Right atrium auricular region (tissue), 2 donors: ENCODE measurements around the gene DNAH8. TPM values are rescaled to one million over a fixed set of nuclear protein-coding genes. Genes with fewer than 3 reads are reported as not detected.
"Not testable (repeated sequence)": the region's sequence is repeated elsewhere in the genome, so short reads cannot be mapped to it uniquely, and the experiment has no call there.

Source experiments
- DNase-seq: peaks from one replicate; pipeline ENCODE4 v3.0.0-alpha.2; 2019; ENCODE audit warnings: low spot score
- H3K27ac ChIP-seq, 2 donors: fragments of 200-600 bp; sonication (generic); 1 replicate in 1 of 2; 2 replicates in 1 of 2; pipeline ENCODE4 v1.5.1; 2016 to 2019
- H3K27me3 ChIP-seq, 2 donors: fragments of 200-600 bp; sonication (generic); one replicate each; pipeline versions ENCODE4 v1.5.1 to v1.6.0; 2017 to 2019
- H3K36me3 ChIP-seq: fragments of 200-600 bp; sonication (generic); one replicate; pipeline ENCODE4 v1.5.1; 2016
- H3K4me1 ChIP-seq, 2 donors: fragments of 200-600 bp; sonication (generic); one replicate each; pipeline versions ENCODE4 v1.5.1 to v1.6.0; 2017 to 2019
- H3K4me3 ChIP-seq, 2 donors: fragments of 200-600 bp; sonication (generic); 1 replicate in 1 of 2; 2 replicates in 1 of 2; pipeline ENCODE4 v1.5.1; 2017 to 2019; ENCODE audit warnings: mild to moderate bottlenecking in 1 of 2, moderate library complexity in 1 of 2
- H3K9me3 ChIP-seq, 2 donors: fragments of 200-600 bp; sonication (generic); one replicate each; pipeline ENCODE4 v1.5.1; 2019
- CTCF ChIP-seq, 2 donors: fragments of 200-600 bp; sonication (generic); IDR thresholded peaks; one replicate each; pipeline ENCODE4 v1.5.1; 2019; ENCODE audit warnings: antibody characterized with exemption in 2 of 2
- total RNA-seq, 2 donors: library from RNA; depleted of rRNA; stranded (reverse); fragments of >200 nt; gene quantifications; one replicate each; pipeline ENCODE4 v1.1.0, GENCODE V29; 2016

Gene DNAH8
- total RNA-seq, 2 donors from 2014 or later = 0.04 TPM; not detected in 1

- no peak overlapping the region for H3K27ac ChIP-seq
These were observed 194.1 kb downstream of the DNAH8 start for GRCh38 chr6:38909015-38909730.

DNA sequence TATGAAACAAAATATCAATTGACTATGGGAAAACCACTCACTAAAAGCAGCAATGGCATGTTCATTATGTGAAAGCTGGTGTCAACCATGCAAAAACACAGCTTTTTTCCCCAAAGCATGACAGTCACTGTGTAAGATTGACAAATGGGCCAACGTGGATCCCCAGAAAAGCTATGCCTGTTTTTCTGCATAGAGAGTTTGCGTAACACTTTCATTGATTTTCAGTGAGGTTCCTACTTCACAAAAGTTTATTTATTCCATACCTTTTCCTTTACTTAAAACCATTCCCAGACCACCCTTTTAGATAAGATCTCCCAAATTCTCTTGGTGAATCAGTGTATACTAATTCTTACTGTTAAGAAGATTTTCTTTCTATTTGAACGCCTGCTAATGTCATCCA, 195.1 kb downstream of the DNAH8 start:
- Histone ChIP-seq H3K27ac (no peak overlapping the region), H3K4me3 (no peak overlapping the region), H3K27me3 (no peaks in the 10 kb centered on the region), H3K4me1 (no peaks in the 10 kb centered on the region), H3K9me3 (no peaks in the 10 kb centered on the region), H3K36me3 (no peaks in the 10 kb centered on the region)
- no peak for DNase-seq
- TF ChIP-seq CTCF (IDR thresholded peaks at IDR 0.05) = no peak

More at GRCh38 chr6:38909015-38909730, 194.1 kb downstream of the DNAH8 start:
- no peak for TF ChIP-seq CTCF (IDR thresholded peaks at IDR 0.05)
- H3K4me3 ChIP-seq = no peak overlapping the region
- H3K4me1 ChIP-seq = no peaks in the 10 kb centered on the region
- no peaks in the 10 kb centered on the region for H3K36me3 ChIP-seq
- H3K9me3 ChIP-seq = no peaks in the 10 kb centered on the region
- no peak for DNase-seq
- no peaks in the 10 kb centered on the region for H3K27me3 ChIP-seq

- Histone ChIP-seq H3K4me1 (no peaks in the 10 kb centered on the region), H3K9me3 (no peaks in the 10 kb centered on the region), H3K27me3 (no peaks in the 10 kb centered on the region), H3K36me3 (no peaks in the 10 kb centered on the region), H3K4me3 (no peak overlapping the region), H3K27ac (no peak overlapping the region)
- no peak for TF ChIP-seq CTCF (IDR thresholded peaks at IDR 0.05)
- DNase-seq = no peak
These were observed 197.3 kb downstream of the DNAH8 start for GRCh38 chr6:38912378-38912777.

DNA sequence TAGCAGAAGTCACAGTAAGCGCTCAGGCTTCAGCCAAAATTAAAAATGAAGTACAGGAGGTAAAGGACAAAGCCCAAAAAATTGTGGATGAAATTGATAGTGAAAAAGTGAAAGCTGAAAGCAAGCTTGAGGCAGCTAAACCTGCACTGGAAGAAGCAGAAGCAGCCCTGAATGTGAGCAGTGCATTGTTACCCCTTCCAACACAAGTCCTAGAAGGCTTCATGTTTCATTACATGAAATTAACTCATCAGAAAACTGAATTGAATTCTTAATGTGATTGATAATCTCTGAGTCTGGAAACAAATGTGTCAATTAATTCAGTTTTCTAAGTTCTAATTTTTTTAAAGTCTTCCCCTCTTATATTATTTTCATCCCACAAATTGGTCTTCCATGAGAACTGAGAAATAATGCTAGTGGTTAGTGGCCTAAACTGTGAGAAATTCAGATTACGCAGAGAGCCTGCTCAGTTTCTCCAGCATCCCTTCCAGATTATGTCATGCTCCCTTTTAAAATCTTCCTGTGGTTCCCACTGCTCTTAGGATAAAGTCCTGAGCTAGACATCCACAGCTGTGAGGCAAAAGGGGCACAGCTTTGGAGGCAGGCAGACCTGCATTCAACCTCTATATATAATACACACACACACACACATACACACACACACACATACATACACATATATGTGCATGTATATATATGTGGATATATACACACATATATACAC, 200.3 kb downstream of the DNAH8 start:
- no peaks in the 10 kb centered on the region for H3K9me3 ChIP-seq
- no peak for TF ChIP-seq CTCF (IDR thresholded peaks at IDR 0.05)

GRCh38 chr6:38921540-38921939, 206.4 kb downstream of the DNAH8 start:
- H3K27ac ChIP-seq, H3K4me1 ChIP-seq, H3K36me3 ChIP-seq, DNase-seq, H3K4me3 ChIP-seq, H3K9me3 ChIP-seq, H3K27me3 ChIP-seq: not testable (repeated sequence)

More for the DNA sequence above, 200.3 kb downstream of the DNAH8 start:
- no peaks in the 10 kb centered on the region for H3K4me1 ChIP-seq
- no peak overlapping the region for H3K27ac ChIP-seq
- no peak for DNase-seq
- no peaks in the 10 kb centered on the region for H3K36me3 ChIP-seq
- H3K27me3 ChIP-seq = no peaks in the 10 kb centered on the region
- H3K4me3 ChIP-seq = no peak overlapping the region

DNA sequence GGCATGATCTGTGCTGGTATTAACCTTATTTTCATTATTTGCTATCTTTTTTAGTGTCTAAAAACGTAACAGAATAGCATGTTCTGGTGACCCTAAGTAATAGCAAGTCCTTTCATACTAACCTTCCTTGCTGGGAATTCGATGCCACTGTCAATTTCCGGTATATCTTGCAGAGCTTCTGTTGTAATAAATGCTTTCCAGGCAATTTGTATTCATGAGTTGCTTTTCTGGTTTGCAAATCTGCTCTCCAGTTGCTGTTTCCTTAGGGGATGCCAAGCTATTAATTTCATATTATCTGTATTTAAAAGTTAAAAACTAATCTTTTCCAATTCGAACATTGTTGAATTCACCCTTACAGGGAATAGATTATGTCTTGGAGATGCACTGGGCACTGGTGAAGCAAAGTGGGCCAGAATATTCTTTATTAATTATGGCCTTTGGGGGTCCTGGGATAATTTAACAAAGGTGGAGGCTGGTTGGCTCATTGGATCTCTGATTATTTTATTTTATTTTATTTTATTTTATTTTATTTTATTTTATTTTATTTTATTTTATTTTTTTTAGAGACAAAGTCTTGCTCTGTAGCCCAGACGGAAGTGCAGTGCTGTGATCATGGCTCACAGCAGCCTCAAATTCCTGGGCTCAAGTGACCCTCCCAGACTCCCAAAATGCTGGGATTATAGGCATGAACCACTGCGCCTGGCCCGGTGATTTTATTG, 209.8 kb downstream of the DNAH8 start:
- Histone ChIP-seq H3K36me3 (no peaks in the 10 kb centered on the region), H3K9me3 (no peaks in the 10 kb centered on the region), H3K4me3 (no peak overlapping the region), H3K4me1 (no peaks in the 10 kb centered on the region), H3K27me3 (no peaks in the 10 kb centered on the region), H3K27ac (no peak overlapping the region)
- DNase-seq = no peak
- TF ChIP-seq CTCF (IDR thresholded peaks at IDR 0.05) = no peak
